AG10803 (cell line): ENCODE data around the gene RAB7A.
"Not testable (repeated sequence)": the region's sequence is repeated elsewhere in the genome, so short reads cannot be mapped to it uniquely, and the experiment has no call there.

Source experiments
- DNase-seq: peaks from one replicate; pipeline ENCODE4 v3.0.0; 2010; ENCODE audit warnings: low read depth
- H3K4me3 ChIP-seq: 2 replicates; pipeline ENCODE4 v1.5.1; 2011; ENCODE audit warnings: mild to moderate bottlenecking, low read length, control low read depth
- CTCF ChIP-seq: conservative IDR thresholded peaks from 2 replicates; pipeline ENCODE4 v1.5.1; 2011; ENCODE audit warnings: mild to moderate bottlenecking, low read length, control low read depth, inconsistent platforms

Gene RAB7A

GRCh38 chr3:128768471-128768870 is 42.5 kb downstream of the RAB7A start:
- no peak for DNase-seq
- TF ChIP-seq CTCF = no peak
- no peak overlapping the region for H3K4me3 ChIP-seq

GRCh38 chr3:128770387-128770786 is 44.4 kb downstream of the RAB7A start:
- no peak overlapping the region for H3K4me3 ChIP-seq
- no peak for DNase-seq
- TF ChIP-seq CTCF = no peak

- not testable (repeated sequence) for DNase-seq
Observed at GRCh38 chr3:128773189-128773588, 47.2 kb downstream of the RAB7A start.

GRCh38 chr3:128773592-128773991 is 47.6 kb downstream of the RAB7A start:
- DNase-seq, H3K4me3 ChIP-seq: not testable (repeated sequence)

More at GRCh38 chr3:128773189-128773588, 47.2 kb downstream of the RAB7A start:
- not testable (repeated sequence) for H3K4me3 ChIP-seq

- no peak for DNase-seq
- H3K4me3 ChIP-seq = no peak overlapping the region
- no peak for TF ChIP-seq CTCF
Observed at GRCh38 chr3:128775241-128775640, 49.3 kb downstream of the RAB7A start.

GRCh38 chr3:128775906-128776542 is 50.0 kb downstream of the RAB7A start:
- H3K4me3 ChIP-seq = no peak overlapping the region
- no peak for DNase-seq

GRCh38 chr3:128780101-128780837 is 54.3 kb downstream of the RAB7A start:
- no peak for TF ChIP-seq CTCF
- no peak for DNase-seq
- no peak overlapping the region for H3K4me3 ChIP-seq

More at GRCh38 chr3:128775906-128776542, 50.0 kb downstream of the RAB7A start:
- no peak for TF ChIP-seq CTCF

GRCh38 chr3:128781164-128781563 is 55.2 kb downstream of the RAB7A start:
- no peak for TF ChIP-seq CTCF
- no peak for DNase-seq
- no peak overlapping the region for H3K4me3 ChIP-seq
